CD4-positive, alpha-beta T cell (primary cell): ENCODE measurements around the gene GRK2. TPM values are rescaled to one million over a fixed set of nuclear protein-coding genes. Genes with fewer than 3 reads are reported as not detected.
"Not testable (repeated sequence)": the region's sequence is repeated elsewhere in the genome, so short reads cannot be mapped to it uniquely, and the experiment has no call there.

ENCODE experiments used
- ATAC-seq: fragments of 200-7000 bp; cut with Tn5 transposase; one replicate; pipeline ENCODE4 v1.10.0; 2022; ENCODE audit warnings: mild to moderate bottlenecking; ENCODE audit not compliant: poor library complexity
- CTCF ChIA-PET: fragments of 350-600 bp; sonication (Branson Sonifier 250); formaldehyde crosslinking; loops from one replicate; lab custom pipeline; 2021; ENCODE audit warnings: antibody characterized with exemption, inconsistent platforms; lab: Charles Lee
- POLR2A ChIA-PET: fragments of 350-600 bp; sonication (Branson Sonifier 250); formaldehyde crosslinking; loops from one replicate; lab custom pipeline; 2021; ENCODE audit warnings: antibody characterized with exemption, inconsistent platforms; lab: Charles Lee
- DNase-seq, 14 experiments: peaks; one replicate each; pipeline ENCODE4 v3.0.0-alpha.2; 2013 to 2020; ENCODE audit warnings: mixed read lengths in 2 of 14
- H3K27ac ChIP-seq, 2 donors: one replicate each; pipeline versions ENCODE4 v1.5.1 to v1.7.0; 2013; ENCODE audit warnings: low read length in 2 of 2, low read depth in 1 of 2, mild to moderate bottlenecking in 1 of 2
- H3K27me3 ChIP-seq, 2 experiments: 1 replicate in 1 of 2; 2 replicates in 1 of 2; pipeline versions ENCODE4 v1.6.1 to v1.7.0; 2013; ENCODE audit warnings: low read length in 2 of 2, control low read depth in 1 of 2, mild to moderate bottlenecking in 1 of 2, moderate library complexity in 1 of 2; ENCODE audit not compliant: insufficient read depth in 2 of 2, control insufficient read depth in 1 of 2
- H3K36me3 ChIP-seq: one replicate; pipeline ENCODE4 v1.6.1; 2013; ENCODE audit warnings: low read length, control low read depth; ENCODE audit not compliant: insufficient read depth
- H3K4me1 ChIP-seq: one replicate; pipeline ENCODE4 v1.6.1; 2013; ENCODE audit warnings: low read length, control low read depth; ENCODE audit not compliant: insufficient read depth
- H3K4me3 ChIP-seq: one replicate; pipeline ENCODE4 v1.5.1; 2013; ENCODE audit warnings: mild to moderate bottlenecking, low read length, moderate library complexity
- H3K9me3 ChIP-seq, 2 experiments: 1 replicate in 1 of 2; 2 replicates in 1 of 2; pipeline versions ENCODE4 v1.6.1 to v1.7.0; 2013; ENCODE audit warnings: low read length in 2 of 2, mild to moderate bottlenecking in 2 of 2, control low read depth in 1 of 2, moderate library complexity in 1 of 2; ENCODE audit not compliant: control insufficient read depth in 1 of 2, insufficient read depth in 1 of 2
- H3K27ac Mint-ChIP-seq: one replicate; pipeline ENCODE4 v1.8.0; 2020; ENCODE audit warnings: mixed read lengths
- H3K27me3 Mint-ChIP-seq: one replicate; pipeline ENCODE4 v1.8.0; 2021; ENCODE audit warnings: mixed read lengths
- H3K36me3 Mint-ChIP-seq: one replicate; pipeline ENCODE4 v1.8.0; 2021; ENCODE audit warnings: low read depth, mixed read lengths
- H3K4me1 Mint-ChIP-seq: one replicate; pipeline ENCODE4 v1.8.0; 2021; ENCODE audit warnings: low read depth, mixed read lengths
- H3K4me3 Mint-ChIP-seq: one replicate; pipeline ENCODE4 v1.8.0; 2020; ENCODE audit warnings: mild to moderate bottlenecking, mixed read lengths
- H3K9me3 Mint-ChIP-seq: one replicate; pipeline ENCODE4 v1.8.0; 2020; ENCODE audit warnings: mixed read lengths
- intact Hi-C, 2 experiments: fragments of 100-400 bp; cut with DNase I in 1 of 2; cut with micrococcal nuclease in 1 of 2; formaldehyde crosslinking; loops; one replicate each; pipeline versions ENCODE4 v1.15.1 to v1.9.0; 2023 to 2025; cut with DNase I, micrococcal nuclease
- total RNA-seq, 174 experiments: library from RNA in 2 of 174; stranded (reverse) in 2 of 174; gene quantifications; one replicate each; pipeline ENCODE4 v1.2.3 and lab custom pipeline; 2021 to 2026
- TF ChIP-seq, protein P1 (sequence below): fragments of 200-600 bp; IDR thresholded peaks from one replicate; pipeline ENCODE4 v1.8.0; 2022; ENCODE audit warnings: antibody characterized with exemption, mild to moderate bottlenecking

GRK2 gene
- total RNA-seq, 2 experiments from 2014 or later, result 309 to 325 TPM

GRCh38 chr11:67316882-67317204 lies 50.6 kb downstream of the GRK2 start:
- peak overlapping the region; percentile 85 for H3K27ac Mint-ChIP-seq
- Histone ChIP-seq H3K4me1 (peaks cover 47% of the 10 kb centered on the region), H3K27ac (peak overlapping the region; percentile 45 to 70), H3K9me3 (no peaks in the 10 kb centered on the region), H3K27me3 (no peaks in the 10 kb centered on the region), H3K4me3 (peak overlapping the region; percentile 82), H3K36me3 (no peaks in the 10 kb centered on the region)
- ChIA-PET CTCF (interaction anchor here (0.6 to 3.0 kb wide), 32 partner anchors 9 to 189 kb away, joined by 3 to 64 read pairs (median 7); partner anchors contain the start of genes ANKRD13D, GRK2, PITPNM1 and POLD4), POLR2A (interaction anchor here (1.0 to 5.9 kb wide), 15 partner anchors 12 to 176 kb away, joined by 3 to 61 read pairs (median 17); partner anchors contain the start of genes ANKRD13D, GRK2, POLD4 and SSH3)
- H3K4me3 Mint-ChIP-seq, result peak overlapping the region; percentile 99
- H3K36me3 Mint-ChIP-seq, result peaks cover 6% of the 10 kb centered on the region
- H3K4me1 Mint-ChIP-seq, result peaks cover 59% of the 10 kb centered on the region
- intact Hi-C loops, result loop anchor here (1.0 to 5.0 kb wide), 7 partner anchors 28 to 235 kb away; partner anchors contain the start of genes GRK2 (in 2 of the 2) and ANKRD13D (in 1 of the 2)
- no peak for DNase-seq
- H3K9me3 Mint-ChIP-seq, result no peaks in the 10 kb centered on the region
- no peaks in the 10 kb centered on the region for H3K27me3 Mint-ChIP-seq
- TF ChIP-seq, protein P1, sequence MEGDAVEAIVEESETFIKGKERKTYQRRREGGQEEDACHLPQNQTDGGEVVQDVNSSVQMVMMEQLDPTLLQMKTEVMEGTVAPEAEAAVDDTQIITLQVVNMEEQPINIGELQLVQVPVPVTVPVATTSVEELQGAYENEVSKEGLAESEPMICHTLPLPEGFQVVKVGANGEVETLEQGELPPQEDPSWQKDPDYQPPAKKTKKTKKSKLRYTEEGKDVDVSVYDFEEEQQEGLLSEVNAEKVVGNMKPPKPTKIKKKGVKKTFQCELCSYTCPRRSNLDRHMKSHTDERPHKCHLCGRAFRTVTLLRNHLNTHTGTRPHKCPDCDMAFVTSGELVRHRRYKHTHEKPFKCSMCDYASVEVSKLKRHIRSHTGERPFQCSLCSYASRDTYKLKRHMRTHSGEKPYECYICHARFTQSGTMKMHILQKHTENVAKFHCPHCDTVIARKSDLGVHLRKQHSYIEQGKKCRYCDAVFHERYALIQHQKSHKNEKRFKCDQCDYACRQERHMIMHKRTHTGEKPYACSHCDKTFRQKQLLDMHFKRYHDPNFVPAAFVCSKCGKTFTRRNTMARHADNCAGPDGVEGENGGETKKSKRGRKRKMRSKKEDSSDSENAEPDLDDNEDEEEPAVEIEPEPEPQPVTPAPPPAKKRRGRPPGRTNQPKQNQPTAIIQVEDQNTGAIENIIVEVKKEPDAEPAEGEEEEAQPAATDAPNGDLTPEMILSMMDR, result no peak
- no peak for ATAC-seq

- H3K27me3 Mint-ChIP-seq, result no peaks in the 10 kb centered on the region
- H3K4me3 Mint-ChIP-seq, result peak overlapping the region; percentile 99
- no peaks in the 10 kb centered on the region for H3K9me3 Mint-ChIP-seq
- H3K4me3 ChIP-seq, result peak overlapping the region; percentile 82
- ChIA-PET CTCF (interaction anchor here (0.5 to 3.0 kb wide), 34 partner anchors 9 to 188 kb away, joined by 3 to 64 read pairs (median 6); partner anchors contain the start of genes ANKRD13D, GRK2, PITPNM1 and POLD4), POLR2A (interaction anchor here (0.6 to 5.9 kb wide), 20 partner anchors 12 to 176 kb away, joined by 3 to 61 read pairs (median 10); partner anchors contain the start of genes AIP, ANKRD13D, GRK2 and POLD4)
- peak overlapping the region; percentile 85 for H3K27ac Mint-ChIP-seq
- DNase-seq, result peak; percentile 96 to 99 (median 98)
- H3K4me1 ChIP-seq, result peaks cover 42% of the 10 kb centered on the region
- peak; percentile 78 for ATAC-seq
- peak overlapping the region; percentile 46 to 70 for H3K27ac ChIP-seq
- TF ChIP-seq, protein P1, result peak; percentile 88
- H3K36me3 ChIP-seq, result no peaks in the 10 kb centered on the region
- H3K4me1 Mint-ChIP-seq, result peaks cover 54% of the 10 kb centered on the region
- peaks cover 6% of the 10 kb centered on the region for H3K36me3 Mint-ChIP-seq
- intact Hi-C loops, result loop anchor here (1.0 to 5.0 kb wide), 7 partner anchors 28 to 235 kb away; partner anchors contain the start of genes GRK2 (in 2 of the 2) and ANKRD13D (in 1 of the 2)
- no peaks in the 10 kb centered on the region for H3K27me3 ChIP-seq
- no peaks in the 10 kb centered on the region for H3K9me3 ChIP-seq
Measured at GRCh38 chr11:67317205-67317887, 51.1 kb downstream of the GRK2 start.

- Histone ChIP-seq H3K27ac (peak overlapping the region; percentile 46 to 70), H3K9me3 (no peaks in the 10 kb centered on the region), H3K4me1 (peaks cover 35% of the 10 kb centered on the region), H3K4me3 (peak overlapping the region; percentile 82), H3K27me3 (no peaks in the 10 kb centered on the region), H3K36me3 (no peaks in the 10 kb centered on the region)
- peaks cover 47% of the 10 kb centered on the region for H3K4me1 Mint-ChIP-seq
- ChIA-PET CTCF (interaction anchor here (0.5 to 3.0 kb wide), 32 partner anchors 8 to 188 kb away, joined by 3 to 64 read pairs (median 7); partner anchors contain the start of genes ANKRD13D, GRK2, PITPNM1 and POLD4), POLR2A (interaction anchor here (0.6 to 5.9 kb wide), 21 partner anchors 12 to 175 kb away, joined by 3 to 61 read pairs (median 9); partner anchors contain the start of genes AIP, ANKRD13D, GRK2 and POLD4)
- no peaks in the 10 kb centered on the region for H3K9me3 Mint-ChIP-seq
- peak; percentile 48 for ATAC-seq
- DNase-seq, result peak in 4 of 14 experiments; percentile 23 to 49 (median 33)
- intact Hi-C loops, result loop anchor here (1.0 to 5.0 kb wide), 8 partner anchors 29 to 236 kb away; partner anchors contain the start of genes GRK2 (in 2 of the 2) and ANKRD13D (in 1 of the 2)
- peak overlapping the region; percentile 99 for H3K4me3 Mint-ChIP-seq
- TF ChIP-seq, protein P1, result no peak
- H3K27ac Mint-ChIP-seq, result peak overlapping the region; percentile 85
- H3K36me3 Mint-ChIP-seq, result peaks cover 6% of the 10 kb centered on the region
- no peaks in the 10 kb centered on the region for H3K27me3 Mint-ChIP-seq
Measured at GRCh38 chr11:67317888-67318555, 51.7 kb downstream of the GRK2 start.

- not testable (repeated sequence) for H3K27ac ChIP-seq, H3K27me3 ChIP-seq, H3K9me3 ChIP-seq, H3K36me3 ChIP-seq, H3K9me3 Mint-ChIP-seq, H3K36me3 Mint-ChIP-seq, H3K27me3 Mint-ChIP-seq, ATAC-seq, H3K4me3 ChIP-seq, DNase-seq
- intact Hi-C loops, result loop anchor here in 1 of 2 experiments (2.0 to 5.0 kb wide), 2 partner anchors 30 to 237 kb away; no protein-coding TSS in a partner anchor
- peaks cover 26% of the 10 kb centered on the region for H3K4me1 ChIP-seq
- ChIA-PET POLR2A (interaction anchor here (1.4 to 3.5 kb wide), 4 partner anchors 27 to 57 kb away, joined by 5 to 21 read pairs (median 12); partner anchors contain the start of gene POLD4), CTCF (interaction anchor here (0.8 to 5.4 kb wide), 7 partner anchors 26 to 62 kb away, joined by 3 to 21 read pairs (median 3); partner anchors contain the start of genes ANKRD13D and POLD4)
- H3K4me1 Mint-ChIP-seq, result peaks cover 40% of the 10 kb centered on the region
- peak overlapping the region; percentile 85 for H3K4me3 Mint-ChIP-seq
- H3K27ac Mint-ChIP-seq, result peak overlapping the region; percentile 74
Measured at GRCh38 chr11:67318876-67319275, 52.6 kb downstream of the GRK2 start.
